Muscle of leg (tissue), 11 donors: Measurements from ENCODE around the gene ZNF385D. TPM values are rescaled to one million over a fixed set of nuclear protein-coding genes. Genes with fewer than 3 reads are reported as not detected.

Experiments
- DNase-seq: peaks from one replicate; pipeline ENCODE4 v3.0.0; 2013
- H3K27ac ChIP-seq: one replicate; pipeline ENCODE4 v1.5.1; 2013; ENCODE audit warnings: mild to moderate bottlenecking, low read length, control low read depth
- H3K27me3 ChIP-seq: one replicate; pipeline ENCODE4 v1.6.1; 2013; ENCODE audit warnings: low read length; ENCODE audit not compliant: control insufficient read depth, insufficient read depth
- H3K36me3 ChIP-seq: one replicate; pipeline ENCODE4 v1.6.1; 2013; ENCODE audit warnings: low read length; ENCODE audit not compliant: control insufficient read depth, insufficient read depth
- H3K4me1 ChIP-seq: one replicate; pipeline ENCODE4 v1.6.1; 2013; ENCODE audit warnings: low read length; ENCODE audit not compliant: control insufficient read depth, insufficient read depth
- H3K4me3 ChIP-seq: one replicate; pipeline ENCODE4 v1.5.1; 2013; ENCODE audit warnings: low read length, control low read depth
- H3K9me3 ChIP-seq: replicated peaks from 2 replicates; pipeline ENCODE4 v1.6.1; 2013; ENCODE audit warnings: low read depth, low read length; ENCODE audit not compliant: control insufficient read depth
- WGBS: methylation state at CpG from one replicate; pipeline ENCODE4 v1.1.5; 2013; ENCODE audit warnings: missing lambda C conversion rate; ENCODE audit not compliant: insufficient coverage; 5-methylcytosine and 5-hydroxymethylcytosine counted together
- polyA plus RNA-seq, 8 donors: library from polyadenylated mRNA; unstranded; fragments of 120-200 nt; gene quantifications; one replicate each; pipeline versions ENCODE4 v1.2.1 to v1.2.3, GENCODE V29; 2013; ENCODE audit warnings: inconsistent platforms in 1 of 8, low replicate concordance in 1 of 8; ENCODE audit not compliant: insufficient read length in 8 of 8, insufficient read depth in 1 of 8
- total RNA-seq: library from RNA; stranded (reverse); fragments of 120-200 nt; gene quantifications from one replicate; pipeline ENCODE4 v1.2.4, GENCODE V29; 2013

Gene ZNF385D
- total and polyA plus RNA-seq, 9 donors, result 10.6 to 36.9 (median 27.6) TPM

- DNase-seq, result no peak
- peak overlapping the region; percentile 37 for H3K27ac ChIP-seq
- no peak overlapping the region for H3K4me3 ChIP-seq
- H3K27me3 ChIP-seq, result no peaks in the 10 kb centered on the region
- no CpG with 5 or more reads among the region's 3 CpGs for WGBS
- peaks cover 2% of the 10 kb centered on the region for H3K4me1 ChIP-seq
- H3K9me3 ChIP-seq, result no peaks in the 10 kb centered on the region
- H3K36me3 ChIP-seq, result no peaks in the 10 kb centered on the region
Observed at GRCh38 chr3:21441821-21442220, 309.2 kb downstream of the ZNF385D start.

- Histone ChIP-seq H3K4me1 (peaks cover 5% of the 10 kb centered on the region), H3K4me3 (no peak overlapping the region), H3K27me3 (no peaks in the 10 kb centered on the region), H3K36me3 (no peaks in the 10 kb centered on the region), H3K9me3 (no peaks in the 10 kb centered on the region), H3K27ac (no peak overlapping the region)
- DNase-seq, result no peak
- 77% methylated on average over 6 of the region's 11 CpGs for WGBS
Observed at GRCh38 chr3:21436835-21437234, 314.2 kb downstream of the ZNF385D start.

- DNase-seq, result peak; percentile 97
- no peaks in the 10 kb centered on the region for H3K36me3 ChIP-seq
- H3K4me1 ChIP-seq, result peaks cover 5% of the 10 kb centered on the region
- no CpG with 5 or more reads among the region's 2 CpGs for WGBS
- H3K27ac ChIP-seq, result no peak overlapping the region
- H3K27me3 ChIP-seq, result no peaks in the 10 kb centered on the region
- no peaks in the 10 kb centered on the region for H3K9me3 ChIP-seq
- no peak overlapping the region for H3K4me3 ChIP-seq
Observed at GRCh38 chr3:21435871-21436270, 315.1 kb downstream of the ZNF385D start.

- peak overlapping the region; percentile 47 for H3K27ac ChIP-seq
- DNase-seq, result peak; percentile 57
- no peaks in the 10 kb centered on the region for H3K27me3 ChIP-seq
- no peaks in the 10 kb centered on the region for H3K9me3 ChIP-seq
- no peaks in the 10 kb centered on the region for H3K36me3 ChIP-seq
- whole genome bisulfite sequencing, result no CpG with 5 or more reads among the region's 1 CpG
- no peak overlapping the region for H3K4me3 ChIP-seq
- H3K4me1 ChIP-seq, result peaks cover 5% of the 10 kb centered on the region
Observed at GRCh38 chr3:21434310-21434709, 316.7 kb downstream of the ZNF385D start.

- Histone ChIP-seq H3K4me1 (peaks cover 5% of the 10 kb centered on the region), H3K9me3 (no peaks in the 10 kb centered on the region), H3K27me3 (no peaks in the 10 kb centered on the region), H3K36me3 (no peaks in the 10 kb centered on the region), H3K27ac (no peak overlapping the region), H3K4me3 (no peak overlapping the region)
- no peak for DNase-seq
- 50% methylated on average over 1 of the region's 6 CpGs for WGBS
Observed at GRCh38 chr3:21433751-21434150, 317.3 kb downstream of the ZNF385D start.

- Histone ChIP-seq H3K4me3 (no peak overlapping the region), H3K36me3 (no peaks in the 10 kb centered on the region), H3K27ac (peak overlapping the region; percentile 45), H3K27me3 (no peaks in the 10 kb centered on the region), H3K4me1 (no peaks in the 10 kb centered on the region), H3K9me3 (no peaks in the 10 kb centered on the region)
- no CpG with 5 or more reads among the region's 4 CpGs for WGBS
- peak; percentile 83 for DNase-seq
Observed at GRCh38 chr3:21426920-21427319, 324.1 kb downstream of the ZNF385D start.

- WGBS, result no CpG with 5 or more reads among the region's 2 CpGs
- no peak for DNase-seq
- Histone ChIP-seq H3K27ac (no peak overlapping the region), H3K9me3 (no peaks in the 10 kb centered on the region), H3K27me3 (no peaks in the 10 kb centered on the region), H3K4me3 (no peak overlapping the region), H3K36me3 (no peaks in the 10 kb centered on the region), H3K4me1 (no peaks in the 10 kb centered on the region)
Observed at GRCh38 chr3:21425715-21426114, 325.3 kb downstream of the ZNF385D start.

GRCh38 chr3:21421096-21421495 is 329.9 kb downstream of the ZNF385D start:
- H3K27ac ChIP-seq, result no peak overlapping the region
- 75% methylated on average over 7 of the region's 9 CpGs for WGBS
- no peak for DNase-seq
- H3K36me3 ChIP-seq, result peaks cover 2% of the 10 kb centered on the region
- no peaks in the 10 kb centered on the region for H3K4me1 ChIP-seq
- H3K4me3 ChIP-seq, result no peak overlapping the region
- no peaks in the 10 kb centered on the region for H3K27me3 ChIP-seq
- no peaks in the 10 kb centered on the region for H3K9me3 ChIP-seq

GRCh38 chr3:21417991-21418390 is 333.0 kb downstream of the ZNF385D start:
- DNase-seq, result peak; percentile 61
- Histone ChIP-seq H3K27ac (no peak overlapping the region), H3K36me3 (peaks cover 2% of the 10 kb centered on the region), H3K27me3 (no peaks in the 10 kb centered on the region), H3K4me3 (no peak overlapping the region), H3K9me3 (no peaks in the 10 kb centered on the region), H3K4me1 (no peaks in the 10 kb centered on the region)
- no CpG with 5 or more reads among the region's 1 CpG for WGBS

GRCh38 chr3:21414506-21414905 is 336.5 kb downstream of the ZNF385D start:
- no peaks in the 10 kb centered on the region for H3K9me3 ChIP-seq
- H3K4me1 ChIP-seq, result no peaks in the 10 kb centered on the region
- H3K36me3 ChIP-seq, result no peaks in the 10 kb centered on the region
- no peaks in the 10 kb centered on the region for H3K27me3 ChIP-seq
- no peak for DNase-seq
- no peak overlapping the region for H3K4me3 ChIP-seq
- H3K27ac ChIP-seq, result no peak overlapping the region
- WGBS, result no CpG with 5 or more reads among the region's 4 CpGs

- Histone ChIP-seq H3K4me3 (no peak overlapping the region), H3K27me3 (no peaks in the 10 kb centered on the region), H3K36me3 (no peaks in the 10 kb centered on the region), H3K27ac (no peak overlapping the region), H3K9me3 (no peaks in the 10 kb centered on the region), H3K4me1 (no peaks in the 10 kb centered on the region)
- DNase-seq, result no peak
- whole genome bisulfite sequencing, result no CpG with 5 or more reads among the region's 1 CpG
Observed at GRCh38 chr3:21411058-21411457, 340.0 kb downstream of the ZNF385D start.
